Adrenal gland (tissue), 19 donors: ENCODE data around the gene UQCR10. TPM values are rescaled to one million over a fixed set of nuclear protein-coding genes. Genes with fewer than 3 reads are reported as not detected.
A peak's percentile ranks its signal among the peaks of the same experiment; 100 is the strongest.

Source experiments
- DNase-seq, 7 donors: peaks; one replicate each; pipeline ENCODE4 v3.0.0-alpha.2; 2019 to 2020
- H3K27ac ChIP-seq, 5 donors: fragments of 200-600 bp; sonication (generic) in 4 of 5; 1 replicate in 3 of 5; 2 replicates in 2 of 5; pipeline versions ENCODE4 v1.5.1 to v1.8.0; 2016 to 2020; ENCODE audit warnings: mild to moderate bottlenecking in 1 of 5
- H3K27me3 ChIP-seq: fragments of 200-600 bp; 2 replicates; pipeline ENCODE4 v1.8.0; 2021
- H3K36me3 ChIP-seq, 2 donors: fragments of 200-600 bp; replicated peaks in 1 of 2; 1 replicate in 1 of 2; 2 replicates in 1 of 2; pipeline versions ENCODE4 v1.5.1 to v1.8.0; 2018 to 2022
- H3K4me1 ChIP-seq, 2 donors: fragments of 200-600 bp; replicated peaks in 1 of 2; 1 replicate in 1 of 2; 2 replicates in 1 of 2; pipeline versions ENCODE4 v1.5.1 to v1.8.0; 2018 to 2021
- H3K4me3 ChIP-seq, 4 donors: fragments of 200-600 bp; sonication (generic) in 3 of 4; one replicate each; pipeline ENCODE4 v1.5.1; 2016 to 2018
- H3K9me3 ChIP-seq, 3 donors: fragments of 200-600 bp; sonication (generic) in 1 of 3; replicated peaks in 1 of 3; 1 replicate in 2 of 3; 2 replicates in 1 of 3; pipeline versions ENCODE4 v1.5.1 to v1.8.0; 2016 to 2021
- CTCF ChIP-seq, 6 experiments: fragments of 450-650 bp in 4 of 6; fragments of 200-600 bp in 2 of 6; sonication (generic) in 1 of 6; IDR thresholded peaks; 1 replicate in 5 of 6; 2 replicates in 1 of 6; pipeline versions ENCODE4 v1.5.1 to v1.8.0; 2016 to 2021; ENCODE audit warnings: antibody characterized with exemption in 6 of 6, mild to moderate bottlenecking in 2 of 6, moderate library complexity in 1 of 6
- POLR2A ChIP-seq, 2 donors: fragments of 450-650 bp; IDR thresholded peaks; one replicate each; pipeline ENCODE4 v1.6.1; 2017; ENCODE audit warnings: antibody characterized with exemption in 2 of 2, mild to moderate bottlenecking in 2 of 2, moderate library complexity in 1 of 2
- whole genome bisulfite sequencing, 4 donors: extraction: QIAGEN DNeasy Blood & Tissue Kit in 2 of 4; methylation state at CpG; one replicate each; pipeline versions ENCODE4 v1.1.5 to v1.1.7; 2013 to 2017; 5-methylcytosine and 5-hydroxymethylcytosine counted together
- intact Hi-C, 2 donors: fragments of 100-400 bp; cut with DNase I; formaldehyde crosslinking; loops; one replicate each; pipeline versions ENCODE4 v1.14.1 to v1.15.0; 2022 to 2023
- long read RNA-seq, 10 donors: library from polyadenylated mRNA in 3 of 10; unstranded in 2 of 10; stranded (forward) in 1 of 10; transcript quantifications; one replicate each; pipeline ENCODE4 v2.0.0 and lab custom pipeline, GENCODE V29; 2021 to 2026
- polyA plus RNA-seq, 3 donors: library from polyadenylated mRNA; stranded (reverse); fragments of 200-250 nt in 2 of 3; fragments of 350-450 nt in 1 of 3; fragmentation: Illumina TruSeq in 1 of 3; extraction: RNeasy Lipid Tissue Mini Kit (QIAGEN cat#74804) in 1 of 3; gene quantifications; one replicate each; pipeline ENCODE4 v1.2.3, GENCODE V29; 2013 to 2014
- total RNA-seq, 9 donors: library from RNA; depleted of rRNA in 4 of 9; stranded (reverse); fragments of >200 nt in 4 of 9; fragments of 120-200 nt in 1 of 9; fragmentation: NEBNext Ultra II Directional in 1 of 9; extraction: Animal tissue kit (Norgen Biotek cat#: 25700) in 1 of 9; gene quantifications; one replicate each; pipeline versions ENCODE4 v1.1.0 to v1.2.4, GENCODE V29; 2013 to 2023
- donor health status: healthy with polysubstance abuse.
- donor health status: Bipolar disorder and iron deficiency.
- donor health status: DM: yes; HTN: yes; CAD: no.
- donor health status: DM: no; HTN: no; CAD: no.
- donor health status: DM: no; HTN: no; CAD: no.
- donor health status: DM: yes; HTN: yes; CAD: no.

The UQCR10 gene
- 100 to 1,000 TPM in 8 of 9 donors, 10 to 100 TPM in 1; 51.3 to 341 (median 170) TPM for total RNA-seq
- polyA plus RNA-seq, result 100 to 1,000 TPM; 217 to 489 (median 301) TPM
- long read RNA-seq, donor 1, transcript UQCR10-202 (2 exons, 584 nt), result minor isoform, 33 of 443 reads
- long read RNA-seq, donor 1, transcript UQCR10-201 (2 exons, 916 nt), result major isoform, 403 of 443 reads
- long read RNA-seq, donor 1, partial matches to known transcripts, result 0 of 443 reads
- long read RNA-seq, donor 1, other reads (novel, unspliced or antisense), result 7 of 443 reads
- long read RNA-seq, donor 2, transcript UQCR10-202 (2 exons, 584 nt), result minor isoform, 18 of 262 reads
- long read RNA-seq, donor 2, transcript UQCR10-201 (2 exons, 916 nt), result major isoform, 244 of 262 reads
- long read RNA-seq, donor 2, partial matches to known transcripts, result 0 of 262 reads
- long read RNA-seq, donor 2, other reads (novel, unspliced or antisense), result 0 of 262 reads
- long read RNA-seq, donor 3, transcript UQCR10-202 (2 exons, 584 nt), result minor isoform, 23 of 344 reads
- long read RNA-seq, donor 3, transcript UQCR10-201 (2 exons, 916 nt), result major isoform, 321 of 344 reads
- long read RNA-seq, donor 3, partial matches to known transcripts, result 0 of 344 reads
- long read RNA-seq, donor 3, other reads (novel, unspliced or antisense), result 0 of 344 reads
- long read RNA-seq, donor 4, transcript UQCR10-202 (2 exons, 584 nt), result minor isoform, 31 of 579 reads
- long read RNA-seq, donor 4, transcript UQCR10-201 (2 exons, 916 nt), result major isoform, 546 of 579 reads
- long read RNA-seq, donor 4, partial matches to known transcripts, result 0 of 579 reads
- long read RNA-seq, donor 4, other reads (novel, unspliced or antisense), result 2 of 579 reads
- long read RNA-seq, donor 5, transcript UQCR10-201 (2 exons, 916 nt), result major isoform, 479 of 506 reads
- long read RNA-seq, donor 5, transcript UQCR10-202 (2 exons, 584 nt), result minor isoform, 23 of 506 reads
- long read RNA-seq, donor 5, partial matches to known transcripts, result 0 of 506 reads
- long read RNA-seq, donor 5, other reads (novel, unspliced or antisense), result 4 of 506 reads
- long read RNA-seq, donor 6, transcript UQCR10-202 (2 exons, 584 nt), result minor isoform, 12 of 385 reads
- long read RNA-seq, donor 6, transcript UQCR10-201 (2 exons, 916 nt), result major isoform, 371 of 385 reads
- long read RNA-seq, donor 6, partial matches to known transcripts, result 0 of 385 reads
- long read RNA-seq, donor 6, other reads (novel, unspliced or antisense), result 2 of 385 reads
- long read RNA-seq, donor 7, transcript UQCR10-202 (2 exons, 584 nt), result minor isoform, 24 of 229 reads
- long read RNA-seq, donor 7, transcript UQCR10-201 (2 exons, 916 nt), result major isoform, 205 of 229 reads
- long read RNA-seq, donor 7, partial matches to known transcripts, result 0 of 229 reads
- long read RNA-seq, donor 7, other reads (novel, unspliced or antisense), result 0 of 229 reads
- long read RNA-seq, donor 8, transcript UQCR10-202 (2 exons, 584 nt), result minor isoform, 34 of 355 reads
- long read RNA-seq, donor 8, transcript UQCR10-201 (2 exons, 916 nt), result major isoform, 321 of 355 reads
- long read RNA-seq, donor 8, partial matches to known transcripts, result 0 of 355 reads
- long read RNA-seq, donor 8, other reads (novel, unspliced or antisense), result 0 of 355 reads
- long read RNA-seq, donor 9, transcript UQCR10-201 (2 exons, 916 nt), result major isoform, 249 of 303 reads
- long read RNA-seq, donor 9, transcript UQCR10-202 (2 exons, 584 nt), result minor isoform, 31 of 303 reads
- long read RNA-seq, donor 9, partial matches to known transcripts, result 23 of 303 reads
- long read RNA-seq, donor 9, other reads (novel, unspliced or antisense), result 0 of 303 reads
- long read RNA-seq, donor 10, transcript UQCR10-202 (2 exons, 584 nt), result minor isoform, 18 of 208 reads
- long read RNA-seq, donor 10, transcript UQCR10-201 (2 exons, 916 nt), result major isoform, 190 of 208 reads
- long read RNA-seq, donor 10, partial matches to known transcripts, result 0 of 208 reads
- long read RNA-seq, donor 10, other reads (novel, unspliced or antisense), result 0 of 208 reads

DNA sequence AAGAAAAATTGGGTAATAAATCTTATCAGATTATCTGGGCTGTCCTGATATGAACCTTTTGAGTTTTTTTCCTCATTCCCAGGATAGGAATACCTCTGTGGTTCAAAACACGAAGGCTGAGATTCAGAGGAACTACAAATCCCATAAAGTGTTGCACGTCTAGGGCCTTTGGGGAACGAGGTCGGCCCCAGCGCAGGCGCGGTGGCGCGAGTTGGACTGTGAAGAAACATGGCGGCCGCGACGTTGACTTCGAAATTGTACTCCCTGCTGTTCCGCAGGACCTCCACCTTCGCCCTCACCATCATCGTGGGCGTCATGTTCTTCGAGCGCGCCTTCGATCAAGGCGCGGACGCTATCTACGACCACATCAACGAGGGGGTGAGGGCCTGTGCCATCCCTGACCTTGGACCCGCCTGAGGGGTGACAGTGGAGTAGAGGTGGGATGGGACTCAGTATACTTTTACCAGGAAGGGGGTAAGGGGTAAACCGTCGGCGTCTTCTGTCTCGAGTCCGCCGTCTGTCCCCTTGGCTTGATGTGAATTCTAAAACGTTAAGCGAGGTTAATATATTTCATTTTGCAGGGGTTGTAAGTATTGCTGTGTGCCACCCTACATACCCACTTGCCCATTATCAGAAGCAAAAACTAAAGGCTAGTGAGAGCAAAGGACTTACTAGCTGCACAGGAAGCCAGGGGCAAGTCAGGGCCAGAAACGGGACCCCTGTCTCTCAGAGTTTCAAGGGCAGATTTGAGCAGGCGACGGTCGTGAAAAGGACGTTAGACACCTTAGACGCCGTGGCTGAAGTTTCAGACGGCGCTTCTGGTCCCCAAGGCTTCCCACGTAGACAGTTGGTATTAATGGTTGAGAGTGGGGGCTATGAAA is at the start of gene UQCR10:
UQCR10 (plus strand) TSS at position 199 of the 881 bp plus-strand sequence; CDS start at position 229, 30 bp downstream.
- Histone ChIP-seq H3K36me3 (peaks cover 0 to 22% of the 10 kb centered on the region in 2 donors), H3K27me3 (no peaks in the 10 kb centered on the region), H3K4me1 (peaks cover 18 to 22% of the 10 kb centered on the region in 2 donors), H3K27ac (peak within 1 kb of the TSS; percentile 65 to 93 (median 78)), H3K4me3 (peak within 1 kb of the TSS; percentile 36 to 93 (median 86)), H3K9me3 (no peaks in the 10 kb centered on the region)
- peak; percentile 89 to 96 (median 92) for DNase-seq
- intact Hi-C loops, result no loop called here
- WGBS, 4 donors, result 0 to 11% (median 1%) methylated on average over 35 to 46 of the region's 46 CpGs
- no peak for TF ChIP-seq POLR2A (IDR thresholded peaks at IDR 0.05)

DNA sequence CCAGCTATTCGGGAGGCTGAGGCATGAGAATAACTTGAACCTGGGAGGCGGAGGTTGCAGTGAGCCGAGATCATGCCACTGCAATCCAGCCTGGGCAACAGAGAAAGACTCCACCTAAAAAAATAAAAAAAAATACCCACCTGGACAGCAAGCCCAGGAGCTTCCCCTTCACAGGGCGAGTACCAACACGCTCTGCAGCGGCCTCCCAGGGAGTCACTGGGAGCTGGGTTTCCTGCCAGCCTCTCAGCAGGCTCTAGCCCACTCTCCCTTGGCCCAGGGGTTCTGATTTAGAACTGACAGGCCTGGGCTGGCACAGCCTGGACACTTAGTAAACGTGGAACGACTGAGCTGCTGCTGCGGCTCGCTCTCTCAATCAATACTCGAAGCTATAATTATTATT is 49.4 kb upstream of the UQCR10 start:
- intact Hi-C loops, result no loop called here

More for the DNA sequence above, 49.4 kb upstream of the UQCR10 start:
- Histone ChIP-seq H3K36me3 (no peaks in the 10 kb centered on the region), H3K4me1 (peaks cover 6 to 7% of the 10 kb centered on the region in 2 donors), H3K9me3 (no peaks in the 10 kb centered on the region), H3K27ac (no peak overlapping the region), H3K27me3 (peaks cover 22% of the 10 kb centered on the region), H3K4me3 (no peak overlapping the region)
- no peak for DNase-seq
- no peak for TF ChIP-seq CTCF (IDR thresholded peaks at IDR 0.05)
- TF ChIP-seq POLR2A (IDR thresholded peaks at IDR 0.05), result no peak
- 85 to 92% (median 88%) methylated on average over 11 of the region's 11 CpGs for WGBS, 4 donors
